Activated naive CD8-positive, alpha-beta T cell treated with anti-CD3 and anti-CD28 coated beads for 36 hours (primary cell): ENCODE results near the gene FRS2. TPM values are rescaled to one million over a fixed set of nuclear protein-coding genes. Genes with fewer than 3 reads are reported as not detected.

ENCODE experiments used
- DNase-seq: peaks from one replicate; pipeline ENCODE4 v3.0.0; 2021
- H3K27ac Mint-ChIP-seq: one replicate; pipeline ENCODE4 v1.8.0; 2022; ENCODE audit warnings: mild to moderate bottlenecking, moderate library complexity, mixed read lengths
- H3K27me3 Mint-ChIP-seq: one replicate; pipeline ENCODE4 v1.8.0; 2022; ENCODE audit warnings: mild to moderate bottlenecking, mixed read lengths
- H3K36me3 Mint-ChIP-seq: one replicate; pipeline ENCODE4 v1.8.0; 2021; ENCODE audit warnings: mild to moderate bottlenecking, mixed read lengths
- H3K4me1 Mint-ChIP-seq: one replicate; pipeline ENCODE4 v1.8.0; 2021; ENCODE audit warnings: mixed read lengths
- H3K4me3 Mint-ChIP-seq: one replicate; pipeline ENCODE4 v1.8.0; 2022; ENCODE audit warnings: mild to moderate bottlenecking, moderate library complexity, mixed read lengths
- H3K9me3 Mint-ChIP-seq: one replicate; pipeline ENCODE4 v1.8.0; 2022; ENCODE audit warnings: mixed read lengths
- total RNA-seq, 2 experiments: library from RNA; stranded (reverse); gene quantifications; one replicate each; pipeline ENCODE4 v1.2.3, GENCODE V29; 2021

Gene FRS2
- total RNA-seq, 2 experiments from 2014 or later, result 10.0 to 10.9 TPM

GRCh38 chr12:69553628-69554248, 83.5 kb downstream of the FRS2 start:
- Mint-ChIP-seq H3K27me3 (no peaks in the 10 kb centered on the region), H3K36me3 (peaks cover 2% of the 10 kb centered on the region), H3K9me3 (no peaks in the 10 kb centered on the region)

GRCh38 chr12:69555461-69555860, 85.3 kb downstream of the FRS2 start:
- Mint-ChIP-seq H3K4me3 (no peak overlapping the region), H3K9me3 (no peaks in the 10 kb centered on the region), H3K27me3 (no peaks in the 10 kb centered on the region), H3K27ac (no peak overlapping the region), H3K36me3 (no peaks in the 10 kb centered on the region), H3K4me1 (no peaks in the 10 kb centered on the region)
- DNase-seq, result no peak

More at GRCh38 chr12:69553628-69554248, 83.5 kb downstream of the FRS2 start:
- DNase-seq, result no peak
- Mint-ChIP-seq H3K4me3 (no peak overlapping the region), H3K4me1 (no peaks in the 10 kb centered on the region), H3K27ac (no peak overlapping the region)

- H3K27me3 Mint-ChIP-seq, result no peaks in the 10 kb centered on the region
- H3K4me3 Mint-ChIP-seq, result no peak overlapping the region
- H3K9me3 Mint-ChIP-seq, result no peaks in the 10 kb centered on the region
- H3K4me1 Mint-ChIP-seq, result no peaks in the 10 kb centered on the region
- no peak overlapping the region for H3K27ac Mint-ChIP-seq
- no peaks in the 10 kb centered on the region for H3K36me3 Mint-ChIP-seq
- no peak for DNase-seq
These were observed 86.2 kb downstream of the FRS2 start for GRCh38 chr12:69556383-69556782.

GRCh38 chr12:69563166-69563762, 93.1 kb downstream of the FRS2 start:
- no peak overlapping the region for H3K4me3 Mint-ChIP-seq

GRCh38 chr12:69566603-69567002, 96.4 kb downstream of the FRS2 start:
- no peak overlapping the region for H3K27ac Mint-ChIP-seq
- no peaks in the 10 kb centered on the region for H3K9me3 Mint-ChIP-seq
- no peaks in the 10 kb centered on the region for H3K4me1 Mint-ChIP-seq
- no peaks in the 10 kb centered on the region for H3K27me3 Mint-ChIP-seq
- H3K36me3 Mint-ChIP-seq, result peaks cover under 1% of the 10 kb centered on the region
- H3K4me3 Mint-ChIP-seq, result no peak overlapping the region
- DNase-seq, result no peak

More at GRCh38 chr12:69563166-69563762, 93.1 kb downstream of the FRS2 start:
- no peaks in the 10 kb centered on the region for H3K4me1 Mint-ChIP-seq
- H3K9me3 Mint-ChIP-seq, result no peaks in the 10 kb centered on the region
- H3K27ac Mint-ChIP-seq, result no peak overlapping the region
- no peaks in the 10 kb centered on the region for H3K27me3 Mint-ChIP-seq
- DNase-seq, result no peak
- H3K36me3 Mint-ChIP-seq, result peaks cover 2% of the 10 kb centered on the region

- H3K4me3 Mint-ChIP-seq, result no peak overlapping the region
- no peak overlapping the region for H3K27ac Mint-ChIP-seq
- H3K9me3 Mint-ChIP-seq, result no peaks in the 10 kb centered on the region
- peaks cover 4% of the 10 kb centered on the region for H3K4me1 Mint-ChIP-seq
- H3K27me3 Mint-ChIP-seq, result no peaks in the 10 kb centered on the region
- H3K36me3 Mint-ChIP-seq, result peaks cover 7% of the 10 kb centered on the region
- DNase-seq, result no peak
These were observed 99.0 kb downstream of the FRS2 start for GRCh38 chr12:69569236-69569635.

GRCh38 chr12:69570000-69570516, 99.9 kb downstream of the FRS2 start:
- no peak for DNase-seq
- no peaks in the 10 kb centered on the region for H3K9me3 Mint-ChIP-seq
- H3K4me1 Mint-ChIP-seq, result peaks cover 6% of the 10 kb centered on the region
- peaks cover 8% of the 10 kb centered on the region for H3K36me3 Mint-ChIP-seq
- no peak overlapping the region for H3K27ac Mint-ChIP-seq
- no peaks in the 10 kb centered on the region for H3K27me3 Mint-ChIP-seq
- no peak overlapping the region for H3K4me3 Mint-ChIP-seq

- H3K9me3 Mint-ChIP-seq, result no peaks in the 10 kb centered on the region
- peak; percentile 43 for DNase-seq
- H3K36me3 Mint-ChIP-seq, result peaks cover 8% of the 10 kb centered on the region
- no peak overlapping the region for H3K4me3 Mint-ChIP-seq
- H3K4me1 Mint-ChIP-seq, result peaks cover 6% of the 10 kb centered on the region
- no peak overlapping the region for H3K27ac Mint-ChIP-seq
- H3K27me3 Mint-ChIP-seq, result no peaks in the 10 kb centered on the region
These were observed 100.6 kb downstream of the FRS2 start for GRCh38 chr12:69570545-69571399.

GRCh38 chr12:69575346-69575745, 105.2 kb downstream of the FRS2 start:
- Mint-ChIP-seq H3K27me3 (no peaks in the 10 kb centered on the region), H3K4me1 (peaks cover 9% of the 10 kb centered on the region), H3K9me3 (no peaks in the 10 kb centered on the region), H3K4me3 (no peak overlapping the region), H3K36me3 (peaks cover 9% of the 10 kb centered on the region), H3K27ac (no peak overlapping the region)
- DNase-seq, result no peak

- Mint-ChIP-seq H3K4me1 (peaks cover 9% of the 10 kb centered on the region), H3K4me3 (no peak overlapping the region), H3K9me3 (no peaks in the 10 kb centered on the region)
These were observed 108.1 kb downstream of the FRS2 start for GRCh38 chr12:69578283-69578682.

GRCh38 chr12:69579029-69579428, 108.8 kb downstream of the FRS2 start:
- H3K27ac Mint-ChIP-seq, result no peak overlapping the region
- DNase-seq, result no peak
- no peaks in the 10 kb centered on the region for H3K27me3 Mint-ChIP-seq
- peaks cover 6% of the 10 kb centered on the region for H3K4me1 Mint-ChIP-seq
- peaks cover 3% of the 10 kb centered on the region for H3K36me3 Mint-ChIP-seq
- H3K9me3 Mint-ChIP-seq, result no peaks in the 10 kb centered on the region
- H3K4me3 Mint-ChIP-seq, result no peak overlapping the region

More at GRCh38 chr12:69578283-69578682, 108.1 kb downstream of the FRS2 start:
- H3K36me3 Mint-ChIP-seq, result peaks cover 6% of the 10 kb centered on the region
- DNase-seq, result no peak
- H3K27ac Mint-ChIP-seq, result no peak overlapping the region
- no peaks in the 10 kb centered on the region for H3K27me3 Mint-ChIP-seq

- no peak overlapping the region for H3K4me3 Mint-ChIP-seq
- H3K27ac Mint-ChIP-seq, result no peak overlapping the region
- no peaks in the 10 kb centered on the region for H3K27me3 Mint-ChIP-seq
- no peak for DNase-seq
- H3K4me1 Mint-ChIP-seq, result peaks cover 5% of the 10 kb centered on the region
- H3K9me3 Mint-ChIP-seq, result no peaks in the 10 kb centered on the region
- peaks cover 1% of the 10 kb centered on the region for H3K36me3 Mint-ChIP-seq
These were observed 109.9 kb downstream of the FRS2 start for GRCh38 chr12:69580074-69580473.

- Mint-ChIP-seq H3K36me3 (peaks cover 13% of the 10 kb centered on the region), H3K27ac (no peak overlapping the region), H3K4me3 (no peak overlapping the region), H3K27me3 (no peaks in the 10 kb centered on the region), H3K9me3 (no peaks in the 10 kb centered on the region), H3K4me1 (peaks cover 10% of the 10 kb centered on the region)
- DNase-seq, result no peak
These were observed 113.0 kb downstream of the FRS2 start for GRCh38 chr12:69583203-69583602.

- peak within 1 kb of the TSS; percentile 99 for H3K27ac Mint-ChIP-seq
- H3K4me1 Mint-ChIP-seq, result peaks cover 24% of the 10 kb centered on the region
- H3K27me3 Mint-ChIP-seq, result no peaks in the 10 kb centered on the region
- peak within 1 kb of the TSS; percentile 89 for H3K4me3 Mint-ChIP-seq
- peaks cover 34% of the 10 kb centered on the region for H3K36me3 Mint-ChIP-seq
- H3K9me3 Mint-ChIP-seq, result no peaks in the 10 kb centered on the region
- DNase-seq, result peak; percentile 96
These were observed 115.2 kb downstream of the FRS2 start, which contains the start of gene CCT2 for GRCh38 chr12:69585189-69586062. Gene CCT2, plus strand, starts transcription at chr12:69585459. Its CDS starts 63 bp downstream, at chr12:69585522.
